AG09319 (cell line): ENCODE measurements around the gene EFNA2.
"Not testable (repeated sequence)": the region's sequence is repeated elsewhere in the genome, so short reads cannot be mapped to it uniquely, and the experiment has no call there.

Experiments used
- DNase-seq: peaks from one replicate; pipeline ENCODE4 v3.0.0-alpha.2; 2010; ENCODE audit warnings: low read depth; ENCODE audit errors: extremely low read depth
- TF ChIP-seq, protein P1 (sequence below): IDR thresholded peaks from 2 replicates; pipeline ENCODE4 v1.5.1; 2011; ENCODE audit warnings: low read depth, mild to moderate bottlenecking, inconsistent platforms, low read length, moderate library complexity

Gene EFNA2

DNA sequence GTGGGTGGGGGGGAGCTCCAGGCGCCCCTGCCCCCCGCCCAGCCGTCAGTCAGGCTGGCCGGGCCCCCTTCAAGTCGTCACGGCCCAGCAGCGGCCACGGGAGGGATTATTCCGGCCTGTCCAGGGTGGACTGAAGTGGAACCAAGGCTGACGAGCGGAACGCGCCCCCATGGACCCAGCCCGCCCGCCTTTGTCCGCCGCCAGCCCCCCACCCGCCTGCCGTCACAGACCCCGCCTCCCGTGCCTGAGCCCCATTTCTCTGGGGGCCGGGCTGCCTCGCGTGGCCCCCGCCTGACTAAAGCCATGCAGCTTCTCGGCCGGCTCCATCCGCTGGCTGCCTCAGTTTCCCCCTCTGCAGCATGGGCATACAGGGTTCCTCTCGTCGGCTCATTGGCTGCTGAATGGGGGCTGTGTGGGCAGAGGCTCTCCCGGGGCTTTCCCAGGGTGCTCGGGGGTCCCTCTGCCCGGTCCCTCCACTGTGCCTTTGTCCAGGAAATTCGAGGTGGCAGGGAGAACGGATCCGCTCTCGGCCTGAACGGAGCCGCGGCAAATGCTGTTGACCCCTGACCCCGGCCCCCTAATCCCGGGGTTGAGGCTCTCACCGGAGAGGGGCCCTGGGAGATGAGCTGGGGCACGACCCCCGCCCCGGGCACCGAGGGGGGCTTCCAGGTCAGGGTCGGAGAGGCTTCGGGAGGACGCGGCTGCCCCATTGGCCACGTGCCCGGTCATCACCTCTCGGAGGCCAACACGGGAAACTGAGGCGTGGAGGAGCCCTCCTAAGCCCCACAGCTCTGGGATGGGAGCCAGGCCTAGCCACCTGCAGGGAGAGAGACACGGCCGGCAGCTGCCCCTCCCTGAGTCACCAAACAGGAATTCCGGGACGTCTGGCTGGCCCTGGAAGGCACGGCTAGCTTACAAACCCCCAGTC lies 27.4 kb downstream of the EFNA2 start:
- no peak for DNase-seq
- TF ChIP-seq, protein P1, sequence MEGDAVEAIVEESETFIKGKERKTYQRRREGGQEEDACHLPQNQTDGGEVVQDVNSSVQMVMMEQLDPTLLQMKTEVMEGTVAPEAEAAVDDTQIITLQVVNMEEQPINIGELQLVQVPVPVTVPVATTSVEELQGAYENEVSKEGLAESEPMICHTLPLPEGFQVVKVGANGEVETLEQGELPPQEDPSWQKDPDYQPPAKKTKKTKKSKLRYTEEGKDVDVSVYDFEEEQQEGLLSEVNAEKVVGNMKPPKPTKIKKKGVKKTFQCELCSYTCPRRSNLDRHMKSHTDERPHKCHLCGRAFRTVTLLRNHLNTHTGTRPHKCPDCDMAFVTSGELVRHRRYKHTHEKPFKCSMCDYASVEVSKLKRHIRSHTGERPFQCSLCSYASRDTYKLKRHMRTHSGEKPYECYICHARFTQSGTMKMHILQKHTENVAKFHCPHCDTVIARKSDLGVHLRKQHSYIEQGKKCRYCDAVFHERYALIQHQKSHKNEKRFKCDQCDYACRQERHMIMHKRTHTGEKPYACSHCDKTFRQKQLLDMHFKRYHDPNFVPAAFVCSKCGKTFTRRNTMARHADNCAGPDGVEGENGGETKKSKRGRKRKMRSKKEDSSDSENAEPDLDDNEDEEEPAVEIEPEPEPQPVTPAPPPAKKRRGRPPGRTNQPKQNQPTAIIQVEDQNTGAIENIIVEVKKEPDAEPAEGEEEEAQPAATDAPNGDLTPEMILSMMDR: no peak

DNA sequence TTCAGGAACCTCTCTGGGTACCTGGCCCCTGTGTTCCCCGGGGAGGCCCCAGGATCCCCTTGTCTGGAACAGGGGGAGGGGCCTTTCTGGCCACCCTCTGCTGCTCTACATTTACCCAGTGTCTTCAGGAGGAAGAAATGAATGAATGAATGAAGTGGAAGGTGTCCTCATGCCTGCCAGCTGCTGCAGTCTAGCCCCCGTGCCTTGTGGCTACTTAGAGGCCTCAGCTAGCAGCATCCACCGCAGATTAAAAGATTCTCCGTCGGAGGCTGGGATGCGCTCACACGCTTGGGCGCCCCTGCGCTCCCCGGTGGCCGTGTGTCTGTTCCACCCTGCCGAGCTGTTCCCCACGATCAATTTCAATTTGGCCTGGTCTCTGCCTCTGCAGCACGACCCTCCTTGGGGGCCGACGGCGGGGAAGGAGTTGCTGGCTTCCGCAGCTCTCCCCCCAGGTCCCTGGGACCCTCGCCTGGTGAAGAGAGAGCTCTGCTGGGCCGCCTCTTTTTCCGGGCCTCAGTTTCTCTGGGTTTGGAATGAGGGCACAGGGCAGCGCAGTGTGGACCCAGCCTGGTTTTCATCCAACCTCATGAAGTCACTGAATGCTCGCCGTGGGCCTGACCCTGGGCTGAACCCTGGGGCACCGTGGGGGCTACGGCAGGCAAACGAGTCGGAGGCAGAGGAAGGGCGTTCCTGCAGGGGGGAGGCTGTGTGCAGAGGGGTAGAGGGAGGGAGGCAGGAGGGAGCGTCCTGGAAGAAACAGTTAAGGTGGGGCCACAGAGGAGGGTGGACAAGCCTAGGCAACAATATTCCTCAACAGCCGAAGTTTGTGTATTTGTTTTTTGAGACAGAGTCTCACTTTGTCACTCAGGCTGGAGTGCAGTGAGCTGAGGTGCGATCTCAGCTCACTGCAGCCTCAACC lies 28.3 kb downstream of the EFNA2 start:
- TF ChIP-seq, protein P1: no peak
- no peak for DNase-seq

- DNase-seq: no peak
Measured at GRCh38 chr19:1315470-1316166, 29.9 kb downstream of the EFNA2 start.

DNA sequence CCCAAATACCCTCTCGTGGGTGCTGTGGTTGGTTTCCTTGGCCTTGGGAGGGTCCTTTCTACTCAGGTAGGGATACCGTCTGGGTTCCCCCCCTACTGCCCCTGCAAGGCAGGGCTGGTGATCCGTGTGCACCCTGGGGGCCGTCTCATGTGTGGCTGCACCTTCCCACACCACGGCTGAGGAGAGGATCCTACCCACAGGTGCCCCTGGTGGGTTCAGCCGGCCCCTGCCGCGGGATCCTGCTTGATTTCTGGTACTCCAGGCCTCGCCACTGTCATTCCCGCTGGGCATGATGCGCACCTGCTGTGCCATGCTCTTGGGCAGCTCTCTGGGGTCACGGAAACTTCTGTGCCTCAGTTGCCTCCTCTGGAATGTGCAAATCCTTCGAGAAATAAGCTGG lies 30.8 kb downstream of the EFNA2 start:
- TF ChIP-seq, protein P1: no peak
- DNase-seq: no peak

More at GRCh38 chr19:1315470-1316166, 29.9 kb downstream of the EFNA2 start:
- TF ChIP-seq, protein P1: peak; percentile 39

GRCh38 chr19:1317274-1318003 lies 31.8 kb downstream of the EFNA2 start:
- no peak for DNase-seq
- TF ChIP-seq, protein P1: no peak

- TF ChIP-seq, protein P1: no peak
- DNase-seq: no peak
Measured at GRCh38 chr19:1318678-1319471, 33.2 kb downstream of the EFNA2 start.

DNA sequence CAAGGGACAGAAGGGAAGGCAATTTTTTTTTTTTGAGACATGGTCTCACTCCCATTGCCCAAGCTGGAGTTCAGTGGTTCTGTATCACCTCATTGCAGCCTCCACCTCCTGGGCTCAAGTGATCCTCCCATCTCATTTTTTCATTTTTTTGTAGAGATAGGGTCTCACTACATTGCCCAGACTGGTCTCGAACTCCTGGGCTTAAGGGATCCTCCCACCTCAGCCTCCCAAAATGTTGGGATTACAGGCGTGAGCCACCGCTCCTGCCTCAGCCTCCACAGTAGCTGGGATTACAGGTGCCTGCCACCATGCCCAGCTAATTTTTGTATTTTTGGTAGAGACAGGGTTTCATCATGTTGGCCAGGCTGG lies 34.6 kb downstream of the EFNA2 start:
- DNase-seq: not testable (repeated sequence)
